GM21825 (cell line): ENCODE data around the gene ETFA.
"Not testable (repeated sequence)": the region's sequence is repeated elsewhere in the genome, so short reads cannot be mapped to it uniquely, and the experiment has no call there.

Experiments used
- ATAC-seq: cut with Tn5 transposase; IDR thresholded peaks from one replicate; pipeline ENCODE4 v1.9.1; 2021; ENCODE audit warnings: mild to moderate bottlenecking, moderate library complexity; ENCODE audit not compliant: unreplicated experiment

The ETFA gene

GRCh38 chr15:76327191-76328105, 16.2 kb upstream of the ETFA start:
- no peak for ATAC-seq

GRCh38 chr15:76325704-76326103, 14.4 kb upstream of the ETFA start:
- ATAC-seq, result no peak

- ATAC-seq, result no peak
Observed at GRCh38 chr15:76324066-76324465, 12.8 kb upstream of the ETFA start.

GRCh38 chr15:76321602-76322001, 10.3 kb upstream of the ETFA start:
- no peak for ATAC-seq

GRCh38 chr15:76321171-76321570, 9.9 kb upstream of the ETFA start:
- no peak for ATAC-seq

- no peak for ATAC-seq
Observed at GRCh38 chr15:76320012-76320411, 8.7 kb upstream of the ETFA start.

- no peak for ATAC-seq
Observed at GRCh38 chr15:76313731-76314130, 2.5 kb upstream of the ETFA start.

GRCh38 chr15:76313175-76313567, 1.9 kb upstream of the ETFA start:
- ATAC-seq, result not testable (repeated sequence)

- no peak for ATAC-seq
Observed at GRCh38 chr15:76312540-76313174, 1.4 kb upstream of the ETFA start.

GRCh38 chr15:76310475-76311099, 682 bp downstream of the ETFA start:
- ATAC-seq, result peak; percentile 6

- no peak for ATAC-seq
Observed at GRCh38 chr15:76309601-76310330, 1.5 kb downstream of the ETFA start.

GRCh38 chr15:76303909-76304308, 7.4 kb downstream of the ETFA start:
- ATAC-seq, result no peak

- ATAC-seq, result no peak
Observed at GRCh38 chr15:76299786-76300185, 11.5 kb downstream of the ETFA start.

GRCh38 chr15:76298986-76299385, 12.3 kb downstream of the ETFA start:
- ATAC-seq, result no peak

GRCh38 chr15:76297951-76298350, 13.3 kb downstream of the ETFA start:
- ATAC-seq, result not testable (repeated sequence)

GRCh38 chr15:76296849-76297248, 14.4 kb downstream of the ETFA start:
- ATAC-seq, result no peak

GRCh38 chr15:76294463-76294862, 16.8 kb downstream of the ETFA start:
- ATAC-seq, result not testable (repeated sequence)

GRCh38 chr15:76293361-76293760, 17.9 kb downstream of the ETFA start:
- no peak for ATAC-seq

GRCh38 chr15:76289582-76289981, 21.7 kb downstream of the ETFA start:
- ATAC-seq, result no peak

- peak; percentile 69 for ATAC-seq
Observed at GRCh38 chr15:76286271-76286879, 24.9 kb downstream of the ETFA start.
